Activated B cell treated with CpG ODN at 0.5 μM for 24 hours (primary cell): ENCODE data around the gene PPM1E. TPM values are rescaled to one million over a fixed set of nuclear protein-coding genes. Genes with fewer than 3 reads are reported as not detected.
"Not testable (repeated sequence)": the region's sequence is repeated elsewhere in the genome, so short reads cannot be mapped to it uniquely, and the experiment has no call there.

Source experiments
- ATAC-seq: fragments of 200-7000 bp; cut with Tn5 transposase; one replicate; pipeline ENCODE4 v1.10.0; 2021; ENCODE audit warnings: low read depth, mild to moderate bottlenecking, moderate library complexity
- CTCF ChIA-PET: fragments of 350-600 bp; sonication (Branson Sonifier 250); formaldehyde crosslinking; loops from one replicate; lab custom pipeline; 2021; ENCODE audit warnings: antibody characterized with exemption; lab: Charles Lee
- POLR2A ChIA-PET: fragments of 350-600 bp; sonication (Branson Sonifier 250); formaldehyde crosslinking; loops from one replicate; lab custom pipeline; 2021; ENCODE audit warnings: antibody characterized with exemption; lab: Charles Lee
- DNase-seq: peaks from one replicate; pipeline ENCODE4 v3.0.0; 2022
- H3K27ac Mint-ChIP-seq: one replicate; pipeline ENCODE4 v1.8.0; 2020; ENCODE audit warnings: mixed read lengths
- H3K27me3 Mint-ChIP-seq: one replicate; pipeline ENCODE4 v1.8.0; 2021; ENCODE audit warnings: mixed read lengths
- H3K36me3 Mint-ChIP-seq: one replicate; pipeline ENCODE4 v1.8.0; 2021; ENCODE audit warnings: low read depth, mixed read lengths
- H3K4me1 Mint-ChIP-seq: one replicate; pipeline ENCODE4 v1.8.0; 2021; ENCODE audit warnings: mixed read lengths
- H3K4me3 Mint-ChIP-seq: one replicate; pipeline ENCODE4 v1.8.0; 2020; ENCODE audit warnings: mild to moderate bottlenecking, mixed read lengths
- H3K9me3 Mint-ChIP-seq: one replicate; pipeline ENCODE4 v1.8.0; 2020; ENCODE audit warnings: mixed read lengths
- intact Hi-C: fragments of 100-400 bp; cut with micrococcal nuclease; formaldehyde crosslinking; loops from one replicate; pipeline ENCODE4 v1.15.1; 2024
- total RNA-seq: library from RNA; stranded (reverse); gene quantifications from 2 replicates; pipeline ENCODE4 v1.2.3, GENCODE V29; 2022
- TF ChIP-seq, protein P1 (sequence below): fragments of 200-600 bp; IDR thresholded peaks from one replicate; pipeline ENCODE4 v1.8.0; 2022; ENCODE audit warnings: antibody characterized with exemption, mild to moderate bottlenecking

PPM1E gene
- total RNA-seq, 1 donor from 2014 or later: 0.02 TPM

DNA sequence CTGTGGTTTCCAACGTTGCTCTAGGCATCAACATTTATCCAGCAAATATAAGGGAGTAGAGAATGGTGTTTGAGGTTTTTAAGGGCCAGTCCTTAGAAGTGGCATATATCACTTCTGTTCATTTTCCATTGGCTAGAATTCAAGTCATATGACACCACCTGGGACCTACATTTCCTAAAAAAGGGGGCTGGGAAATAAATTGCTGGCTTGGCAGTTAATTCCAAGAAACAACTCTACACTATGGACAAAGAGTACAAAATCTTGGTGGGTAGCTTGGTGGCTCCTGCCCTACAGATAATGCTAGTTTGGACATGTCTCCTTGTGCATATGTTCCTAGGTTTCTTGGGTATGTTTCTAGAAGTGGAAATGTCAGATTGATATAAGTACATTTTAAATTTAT lies 7.6 kb downstream of the PPM1E start:
- intact Hi-C loops: no loop called here
- ChIA-PET POLR2A (no interaction called here), CTCF (no interaction called here)
- DNase-seq: no peak
- no peak for ATAC-seq
- no peak overlapping the region for H3K27ac Mint-ChIP-seq
- no peak overlapping the region for H3K4me3 Mint-ChIP-seq
- no peaks in the 10 kb centered on the region for H3K9me3 Mint-ChIP-seq
- H3K4me1 Mint-ChIP-seq: no peaks in the 10 kb centered on the region
- TF ChIP-seq, protein P1, sequence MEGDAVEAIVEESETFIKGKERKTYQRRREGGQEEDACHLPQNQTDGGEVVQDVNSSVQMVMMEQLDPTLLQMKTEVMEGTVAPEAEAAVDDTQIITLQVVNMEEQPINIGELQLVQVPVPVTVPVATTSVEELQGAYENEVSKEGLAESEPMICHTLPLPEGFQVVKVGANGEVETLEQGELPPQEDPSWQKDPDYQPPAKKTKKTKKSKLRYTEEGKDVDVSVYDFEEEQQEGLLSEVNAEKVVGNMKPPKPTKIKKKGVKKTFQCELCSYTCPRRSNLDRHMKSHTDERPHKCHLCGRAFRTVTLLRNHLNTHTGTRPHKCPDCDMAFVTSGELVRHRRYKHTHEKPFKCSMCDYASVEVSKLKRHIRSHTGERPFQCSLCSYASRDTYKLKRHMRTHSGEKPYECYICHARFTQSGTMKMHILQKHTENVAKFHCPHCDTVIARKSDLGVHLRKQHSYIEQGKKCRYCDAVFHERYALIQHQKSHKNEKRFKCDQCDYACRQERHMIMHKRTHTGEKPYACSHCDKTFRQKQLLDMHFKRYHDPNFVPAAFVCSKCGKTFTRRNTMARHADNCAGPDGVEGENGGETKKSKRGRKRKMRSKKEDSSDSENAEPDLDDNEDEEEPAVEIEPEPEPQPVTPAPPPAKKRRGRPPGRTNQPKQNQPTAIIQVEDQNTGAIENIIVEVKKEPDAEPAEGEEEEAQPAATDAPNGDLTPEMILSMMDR: no peak
- no peaks in the 10 kb centered on the region for H3K36me3 Mint-ChIP-seq
- peaks cover 31% of the 10 kb centered on the region for H3K27me3 Mint-ChIP-seq

DNA sequence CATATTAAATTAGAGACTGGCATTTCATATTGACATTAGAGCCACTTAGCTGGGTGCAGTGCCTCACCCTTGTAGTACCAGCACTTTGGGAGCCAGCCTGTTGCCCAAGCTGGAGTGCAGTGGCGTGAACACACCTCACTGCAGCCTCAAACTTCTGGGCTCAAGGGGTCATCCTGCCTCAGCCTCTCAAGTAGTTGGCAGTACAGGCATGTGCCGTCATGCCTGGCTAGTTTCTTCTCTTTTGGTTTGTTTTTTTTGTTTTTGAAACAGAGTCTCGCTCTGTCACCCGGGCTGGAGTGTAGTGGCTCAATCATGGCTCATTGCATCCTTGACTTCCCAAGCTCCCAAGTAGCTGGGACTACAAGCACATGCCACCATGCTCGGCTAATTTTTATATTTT lies 8.7 kb downstream of the PPM1E start:
- Mint-ChIP-seq H3K4me1 (no peaks in the 10 kb centered on the region), H3K27me3 (peaks cover 22% of the 10 kb centered on the region), H3K4me3 (no peak overlapping the region), H3K36me3 (no peaks in the 10 kb centered on the region), H3K27ac (no peak overlapping the region), H3K9me3 (no peaks in the 10 kb centered on the region)
- ChIA-PET CTCF (no interaction called here), POLR2A (no interaction called here)
- ATAC-seq (no peak), DNase-seq (no peak)
- intact Hi-C loops: no loop called here
- TF ChIP-seq, protein P1: no peak

DNA sequence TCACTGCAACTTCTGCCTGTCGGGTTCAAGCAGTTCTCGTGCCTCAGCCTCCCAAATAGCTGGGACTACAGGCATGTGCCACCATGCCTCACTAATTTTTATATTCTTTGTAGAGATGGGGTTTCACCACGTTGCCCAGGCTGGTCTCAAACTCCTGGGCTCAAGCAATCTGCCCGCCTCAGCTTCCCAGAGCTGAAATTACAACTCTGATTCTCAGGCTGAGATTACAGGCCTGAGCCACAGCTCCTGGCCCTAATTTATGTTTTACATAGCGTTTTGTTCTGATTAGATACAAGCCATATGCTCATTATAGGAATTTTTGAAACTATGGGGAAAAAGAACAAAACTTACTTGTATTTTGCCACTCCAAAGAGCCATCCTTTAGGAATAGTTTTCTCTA lies 22.8 kb downstream of the PPM1E start:
- H3K9me3 Mint-ChIP-seq, H3K27ac Mint-ChIP-seq, CTCF ChIA-PET, H3K27me3 Mint-ChIP-seq, H3K36me3 Mint-ChIP-seq, ATAC-seq, DNase-seq, H3K4me1 Mint-ChIP-seq, intact Hi-C loops, H3K4me3 Mint-ChIP-seq: not testable (repeated sequence)
- POLR2A ChIA-PET: interaction anchor here (0.6 kb wide), 1 partner anchor 375 kb away, joined by 3 read pairs; no protein-coding TSS in a partner anchor

DNA sequence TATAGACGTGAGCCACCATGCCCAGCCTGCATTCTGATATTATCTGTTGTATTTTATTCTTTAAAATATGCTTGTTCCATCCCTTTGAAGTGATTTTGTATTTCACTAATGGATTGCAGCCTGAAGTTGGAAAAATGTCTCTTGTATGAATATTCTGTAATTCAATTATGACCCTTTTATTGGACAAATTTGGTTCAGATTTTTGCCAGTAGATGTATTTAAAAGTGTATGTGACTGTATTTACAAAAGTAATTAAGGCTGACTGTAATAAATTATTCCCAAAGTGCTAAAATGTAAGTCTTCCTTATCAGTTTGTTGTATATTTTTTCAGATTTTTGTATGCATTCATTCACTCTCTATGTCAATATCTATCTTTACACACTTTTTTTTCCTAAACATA lies 23.8 kb downstream of the PPM1E start:
- no peaks in the 10 kb centered on the region for H3K9me3 Mint-ChIP-seq
- peaks cover 4% of the 10 kb centered on the region for H3K27me3 Mint-ChIP-seq
- H3K36me3 Mint-ChIP-seq: no peaks in the 10 kb centered on the region
- no peak overlapping the region for H3K27ac Mint-ChIP-seq
- intact Hi-C loops: no loop called here
- POLR2A ChIA-PET: no interaction called here
- DNase-seq (no peak), ATAC-seq (no peak)
- TF ChIP-seq, protein P1: no peak
- CTCF ChIA-PET: no interaction called here
- H3K4me3 Mint-ChIP-seq: no peak overlapping the region
- H3K4me1 Mint-ChIP-seq: no peaks in the 10 kb centered on the region

DNA sequence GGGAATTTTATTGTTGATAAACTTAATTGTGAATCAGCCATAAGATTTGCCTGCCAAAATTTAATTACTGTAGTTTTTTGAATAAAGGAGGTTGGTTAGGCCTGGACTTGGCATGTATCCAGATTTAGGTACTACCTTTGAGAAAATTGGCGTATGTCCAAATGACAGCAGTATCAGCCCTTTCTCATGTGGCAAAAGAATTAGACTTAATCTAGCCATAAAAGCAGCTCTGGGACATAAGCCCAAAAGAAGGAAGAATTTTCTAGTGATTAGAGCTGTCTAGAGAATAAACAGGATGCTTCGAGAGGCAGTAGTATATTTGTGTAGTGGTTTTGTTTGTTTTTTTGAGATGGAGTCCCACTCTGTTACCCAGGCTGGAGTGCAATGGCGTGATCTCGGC lies 27.7 kb downstream of the PPM1E start:
- ChIA-PET POLR2A (no interaction called here), CTCF (no interaction called here)
- Mint-ChIP-seq H3K36me3 (no peaks in the 10 kb centered on the region), H3K27me3 (peaks cover 2% of the 10 kb centered on the region), H3K4me1 (no peaks in the 10 kb centered on the region), H3K27ac (no peak overlapping the region), H3K4me3 (no peak overlapping the region), H3K9me3 (no peaks in the 10 kb centered on the region)
- TF ChIP-seq, protein P1: no peak
- DNase-seq (no peak), ATAC-seq (no peak)
- intact Hi-C loops: no loop called here

DNA sequence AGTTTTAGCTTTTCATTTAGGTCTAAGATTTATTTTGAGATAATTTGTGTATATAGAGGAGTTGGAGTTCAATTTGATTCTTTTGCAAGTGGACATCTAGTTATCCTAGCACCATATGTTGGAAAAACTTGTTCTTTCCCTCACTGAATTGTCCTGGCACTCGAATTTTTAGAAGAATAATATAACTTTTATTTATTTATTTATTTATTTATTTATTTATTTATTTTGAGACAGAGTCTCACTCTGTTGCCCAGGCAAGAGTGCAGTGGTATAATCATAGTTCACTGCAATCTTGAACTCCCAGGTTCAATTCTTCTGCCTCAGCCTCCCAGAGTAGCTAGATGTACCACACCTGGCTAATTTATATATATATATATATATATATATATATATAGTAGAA lies 29.4 kb downstream of the PPM1E start:
- no peak for ATAC-seq
- no peak overlapping the region for H3K27ac Mint-ChIP-seq
- POLR2A ChIA-PET: interaction anchor here (0.7 kb wide), 1 partner anchor 74 kb away, joined by 4 read pairs; no protein-coding TSS in a partner anchor
- TF ChIP-seq, protein P1: no peak
- no peaks in the 10 kb centered on the region for H3K36me3 Mint-ChIP-seq
- DNase-seq: no peak
- no peak overlapping the region for H3K4me3 Mint-ChIP-seq
- H3K27me3 Mint-ChIP-seq: no peaks in the 10 kb centered on the region
- intact Hi-C loops: no loop called here
- no peaks in the 10 kb centered on the region for H3K4me1 Mint-ChIP-seq
- no peaks in the 10 kb centered on the region for H3K9me3 Mint-ChIP-seq
- CTCF ChIA-PET: no interaction called here
